H1 (cell line): ENCODE data around the gene NCEH1. TPM values are rescaled to one million over a fixed set of nuclear protein-coding genes. Genes with fewer than 3 reads are reported as not detected.

Experiments used
- CTCF ChIA-PET: fragments of 300-600 bp; sonication (Branson Sonifier 250); formaldehyde crosslinking; loops from one replicate; lab custom pipeline; 2021; ENCODE audit not compliant: partially characterized antibody; lab: Charles Lee
- POLR2A ChIA-PET: fragments of 300-600 bp; sonication (Branson Sonifier 250); formaldehyde crosslinking; loops from one replicate; lab custom pipeline; 2021; ENCODE audit warnings: inconsistent platforms; ENCODE audit not compliant: partially characterized antibody; lab: Charles Lee
- DNase-seq, 2 experiments: peaks; one replicate each; pipeline versions ENCODE4 v3.0.0 to v3.0.0-alpha.2; 2010 to 2022; ENCODE audit warnings: low spot score in 2 of 2, low read depth in 1 of 2, mixed read lengths in 1 of 2
- FAIRE-seq: peaks from 2 replicates; lab custom pipeline; 2011; peaks lifted over from hg19 to GRCh38; lab: Jason Lieb, UNC
- H2AFZ ChIP-seq: 2 replicates; pipeline ENCODE4 v1.8.1; 2012; ENCODE audit warnings: low read length, inconsistent platforms
- H2AK5ac ChIP-seq: 2 replicates; pipeline ENCODE4 v1.6.1; 2013; ENCODE audit warnings: low read depth, low read length
- H2BK120ac ChIP-seq: replicated peaks from 2 replicates; pipeline ENCODE3; 2013; ENCODE audit warnings: low read depth, low read length, inconsistent platforms
- H2BK12ac ChIP-seq: 2 replicates; pipeline ENCODE4 v1.6.1; 2013; ENCODE audit warnings: low read depth, low read length
- H2BK15ac ChIP-seq: 2 replicates; pipeline ENCODE4 v1.6.1; 2013; ENCODE audit warnings: low read length
- H2BK20ac ChIP-seq: 2 replicates; pipeline ENCODE4 v1.6.1; 2013; ENCODE audit warnings: low read length
- H2BK5ac ChIP-seq: 2 replicates; pipeline ENCODE4 v1.6.1; 2013; ENCODE audit warnings: low read depth, low read length
- H3K14ac ChIP-seq: 2 replicates; pipeline ENCODE4 v1.6.1; 2013; ENCODE audit warnings: inconsistent platforms; ENCODE audit not compliant: insufficient read length
- H3K18ac ChIP-seq: 2 replicates; pipeline ENCODE4 v1.6.1; 2013; ENCODE audit warnings: low read length; ENCODE audit errors: extremely low read depth
- H3K23ac ChIP-seq: 2 replicates; pipeline ENCODE4 v1.6.1; 2013; ENCODE audit warnings: inconsistent platforms; ENCODE audit not compliant: insufficient read length
- H3K23me2 ChIP-seq: 2 replicates; pipeline ENCODE4 v1.6.1; 2013; ENCODE audit warnings: low read depth, low read length
- H3K27ac ChIP-seq: 2 replicates; pipeline ENCODE4 v1.6.1; 2011; ENCODE audit warnings: low read depth, low read length, inconsistent platforms
- H3K27me3 ChIP-seq, 4 experiments: replicated peaks in 1 of 4; 1 replicate in 1 of 4; 2 replicates in 3 of 4; pipeline versions ENCODE4 v1.6.1 to v1.8.1; 2011 to 2013; ENCODE audit warnings: low read length in 3 of 4, mild to moderate bottlenecking in 3 of 4, inconsistent platforms in 2 of 4, mixed read lengths in 2 of 4, moderate library complexity in 1 of 4; ENCODE audit not compliant: control insufficient read depth in 3 of 4, insufficient read depth in 3 of 4; ENCODE audit errors: extremely low read depth in 1 of 4
- H3K36me3 ChIP-seq, 4 experiments: 2 replicates each; pipeline versions ENCODE4 v1.6.1 to v1.8.1; 2011 to 2013; ENCODE audit warnings: mild to moderate bottlenecking in 4 of 4, low read length in 3 of 4, moderate library complexity in 2 of 4, control low read depth in 1 of 4, inconsistent platforms in 1 of 4; ENCODE audit not compliant: insufficient read depth in 4 of 4, control insufficient read depth in 2 of 4
- H3K4ac ChIP-seq: replicated peaks from 2 replicates; pipeline ENCODE3; 2013; ENCODE audit warnings: low read length, low read depth, mixed read lengths, inconsistent platforms; ENCODE audit not compliant: insufficient read length
- H3K4me1 ChIP-seq, 4 experiments: replicated peaks in 1 of 4; 1 replicate in 1 of 4; 2 replicates in 3 of 4; pipeline versions ENCODE4 v1.6.1 to v1.8.1; 2011 to 2013; ENCODE audit warnings: low read length in 3 of 4, inconsistent platforms in 2 of 4, mixed read lengths in 1 of 4; ENCODE audit not compliant: insufficient read depth in 4 of 4, control insufficient read depth in 3 of 4
- H3K4me2 ChIP-seq, 2 experiments: 2 replicates each; pipeline versions ENCODE4 v1.6.1 to v1.8.1; 2011 to 2013; ENCODE audit warnings: low read depth in 2 of 2, low read length in 2 of 2, control low read depth in 1 of 2, inconsistent platforms in 1 of 2, mild to moderate bottlenecking in 1 of 2; ENCODE audit not compliant: insufficient read depth in 1 of 2
- H3K4me3 ChIP-seq, 4 experiments: fragments of 200-600, 300-600 bp in 1 of 4; sonication (generic), shearing (Covaris generic), sonication (Bioruptor Twin) in 1 of 4; 2 replicates each; pipeline versions ENCODE4 v1.5.1 to v1.8.1; 2011 to 2016; ENCODE audit warnings: low read length in 4 of 4, low read depth in 3 of 4, control low read depth in 2 of 4, inconsistent platforms in 2 of 4, mild to moderate bottlenecking in 2 of 4, mixed read lengths in 1 of 4, moderate library complexity in 1 of 4; ENCODE audit not compliant: insufficient read depth in 2 of 4; ENCODE audit errors: extremely low read depth in 1 of 4
- H3K56ac ChIP-seq: replicated peaks from 2 replicates; pipeline ENCODE3; 2013; ENCODE audit warnings: low read depth, mild to moderate bottlenecking, mixed read lengths, low read length, inconsistent platforms; ENCODE audit not compliant: insufficient read length
- H3K79me1 ChIP-seq: 2 replicates; pipeline ENCODE4 v1.6.1; 2013; ENCODE audit warnings: low read depth, low read length, control low read depth
- H3K79me2 ChIP-seq, 2 experiments: 2 replicates each; pipeline versions ENCODE4 v1.6.1 to v1.8.1; 2012 to 2013; ENCODE audit warnings: low read length in 2 of 2, mild to moderate bottlenecking in 2 of 2, inconsistent platforms in 1 of 2; ENCODE audit not compliant: insufficient read depth in 2 of 2, control insufficient read depth in 1 of 2
- H3K9ac ChIP-seq, 4 experiments: replicated peaks in 1 of 4; 1 replicate in 1 of 4; 2 replicates in 3 of 4; pipeline versions ENCODE4 v1.6.1 to v1.8.1; 2011 to 2013; ENCODE audit warnings: low read depth in 3 of 4, low read length in 3 of 4, control low read depth in 2 of 4, mild to moderate bottlenecking in 2 of 4, moderate library complexity in 2 of 4, inconsistent platforms in 1 of 4; ENCODE audit errors: extremely low read depth in 1 of 4
- H3K9me3 ChIP-seq, 2 experiments: 2 replicates each; pipeline versions ENCODE4 v1.6.1 to v1.8.1; 2012 to 2013; ENCODE audit warnings: mild to moderate bottlenecking in 2 of 2, moderate library complexity in 2 of 2, control low read depth in 1 of 2, inconsistent platforms in 1 of 2, low read depth in 1 of 2, low read length in 1 of 2, mixed read lengths in 1 of 2; ENCODE audit not compliant: insufficient read depth in 2 of 2
- H4K20me1 ChIP-seq, 2 experiments: replicated peaks in 1 of 2; 2 replicates each; pipeline versions ENCODE3 to v1.8.1; 2011 to 2013; ENCODE audit warnings: inconsistent platforms in 2 of 2, low read length in 2 of 2, mild to moderate bottlenecking in 1 of 2; ENCODE audit not compliant: insufficient read depth in 2 of 2, control insufficient read depth in 1 of 2
- H4K5ac ChIP-seq: 2 replicates; pipeline ENCODE4 v1.6.1; 2013; ENCODE audit warnings: low read length, low read depth, mixed read lengths, inconsistent platforms; ENCODE audit not compliant: insufficient read length
- H4K8ac ChIP-seq: 2 replicates; pipeline ENCODE4 v1.8.0; 2013; ENCODE audit warnings: mild to moderate bottlenecking, moderate library complexity, low read length, inconsistent platforms; ENCODE audit not compliant: insufficient read depth; ENCODE audit errors: extremely low read depth
- H4K91ac ChIP-seq: replicated peaks from 2 replicates; pipeline ENCODE3; 2013; ENCODE audit warnings: low read length, mixed read lengths, inconsistent platforms; ENCODE audit not compliant: insufficient read length
- KDM1A ChIP-seq: fragments of 200-600, 300-600 bp; sonication (generic); IDR thresholded peaks from 2 replicates; pipeline ENCODE4 v1.7.1; 2016; ENCODE audit warnings: mild to moderate bottlenecking, low read length, borderline replicate concordance
- RAD21 ChIP-seq, 2 experiments: IDR thresholded peaks in 1 of 2; conservative IDR thresholded peaks in 1 of 2; 2 replicates each; pipeline ENCODE4 v1.6.1; 2011; ENCODE audit warnings: low read depth in 2 of 2, low read length in 2 of 2, improper control_type of control experiment in 1 of 2, inconsistent platforms in 1 of 2, mild to moderate bottlenecking in 1 of 2, moderate library complexity in 1 of 2
- WGBS, 2 experiments: shearing (Covaris generic) in 1 of 2; methylation state at CpG; one replicate each; pipeline versions ENCODE4 v1.1.6 to v1.1.7; 2013 to 2015; ENCODE audit warnings: low lambda C conversion rate in 2 of 2, mixed read lengths in 2 of 2, inconsistent platforms in 1 of 2, low coverage in 1 of 2, missing lambda C conversion rate in 1 of 2; ENCODE audit not compliant: insufficient replicate concordance in 2 of 2, insufficient coverage in 1 of 2, insufficient read length in 1 of 2; ENCODE audit errors: extremely low coverage in 1 of 2, missing lambda C conversion rate in 1 of 2; 5-methylcytosine and 5-hydroxymethylcytosine counted together
- polyA plus RNA-seq, 7 experiments: library from polyadenylated mRNA; depleted of rRNA in 3 of 7; stranded (reverse) in 5 of 7; unstranded in 2 of 7; fragments of >200 nt in 5 of 7; fragments of 200-250 nt in 2 of 7; gene quantifications; 1 replicate in 5 of 7; 2 replicates in 1 of 7; 4 replicates in 1 of 7; pipeline versions ENCODE4 v1.2.1 to v1.2.3, GENCODE V29; 2011 to 2013; ENCODE audit warnings: missing spikeins in 2 of 7, mixed read lengths in 2 of 7
- total RNA-seq: library from RNA; stranded (reverse); fragmentation: NEBNext Ultra II Directional; extraction: Animal tissue kit (Norgen Biotek cat#: 25700); gene quantifications from 2 replicates; pipeline ENCODE4 v1.2.1, GENCODE V29; 2021

Gene NCEH1
- total and polyA plus RNA-seq, 2 of the 8 experiments (the other 6 are each of a cell fraction or from before 2014, with no cell fraction given), result 2.2 to 6.4 TPM

- H4K91ac ChIP-seq, result no peak overlapping the region
- no peak overlapping the region for H3K23ac ChIP-seq
- no peak overlapping the region for H2BK12ac ChIP-seq
- no peak overlapping the region for H3K27ac ChIP-seq
- CTCF ChIA-PET, result interaction anchor here (0.6 to 2.4 kb wide), 3 partner anchors 42 to 766 kb away, joined by 3 to 11 read pairs (median 4); partner anchors contain the start of gene NCEH1
- H3K9ac ChIP-seq, result no peak overlapping the region
- peaks cover 5% of the 10 kb centered on the region; the same call in 1 of the 2 replicates for H3K79me1 ChIP-seq
- H2BK120ac ChIP-seq, result no peak overlapping the region
- no peak overlapping the region for H2BK20ac ChIP-seq
- no peak for DNase-seq
- H2AK5ac ChIP-seq, result no peak overlapping the region
- H3K9me3 ChIP-seq, result no peaks in the 10 kb centered on the region
- TF ChIP-seq KDM1A (peak; percentile 49; the same call in 1 of the 2 replicates), RAD21 (IDR thresholded peaks at IDR 0.05 in 1 of 2, conservative IDR thresholded peaks at IDR 0.05 in 1 of 2; ENCODE audit: low read depth in 2 of 2, low read length in 2 of 2) (no peak)
- H3K4me2 ChIP-seq, result no peak overlapping the region
- H3K56ac ChIP-seq, result peak overlapping the region; percentile 64
- 96% methylated on average over 1 of the region's 1 CpG; no CpG with 5 or more reads in 1 of the 2 experiments for WGBS, 2 experiments
- no peaks in the 10 kb centered on the region for H3K23me2 ChIP-seq
- no peak overlapping the region for H3K4me3 ChIP-seq
- no peak overlapping the region for H4K5ac ChIP-seq
- POLR2A ChIA-PET, result interaction anchor here (0.6 to 2.8 kb wide), 5 partner anchors 10 to 49 kb away, joined by 3 to 7 read pairs (median 5); no protein-coding TSS in a partner anchor
- peaks cover 23 to 57% of the 10 kb centered on the region in 2 experiments for H3K79me2 ChIP-seq
- FAIRE-seq, result no peak
- H3K14ac ChIP-seq, result no peak overlapping the region
- no peak overlapping the region for H2BK15ac ChIP-seq
- no peak overlapping the region for H4K8ac ChIP-seq
- peaks cover 0 to 45% (median 18%) of the 10 kb centered on the region in 4 experiments; a peak in 6 of 8 replicates for H3K36me3 ChIP-seq
- H2AFZ ChIP-seq, result no peak overlapping the region
- no peak overlapping the region for H3K4ac ChIP-seq
- no peaks in the 10 kb centered on the region; a peak in 1 of 7 replicates for H3K4me1 ChIP-seq
- H3K27me3 ChIP-seq, result no peaks in the 10 kb centered on the region
- peaks cover 0 to 2% of the 10 kb centered on the region in 2 experiments for H4K20me1 ChIP-seq
- no peak overlapping the region for H3K18ac ChIP-seq
- no peak overlapping the region for H2BK5ac ChIP-seq
Observed at GRCh38 chr3:172753125-172753524, 42.3 kb upstream of the NCEH1 start.
